ENCODE data around the gene ZNF343. TPM values are rescaled to one million over a fixed set of nuclear protein-coding genes. Genes with fewer than 3 reads are reported as not detected.

ZNF343 gene
- total and polyA plus RNA-seq, 10 of the 15 experiments (the other 5 are each of a cell fraction or from before 2014, with no cell fraction given), result 1.3 to 11.1 (median 9.0) TPM

DNA sequence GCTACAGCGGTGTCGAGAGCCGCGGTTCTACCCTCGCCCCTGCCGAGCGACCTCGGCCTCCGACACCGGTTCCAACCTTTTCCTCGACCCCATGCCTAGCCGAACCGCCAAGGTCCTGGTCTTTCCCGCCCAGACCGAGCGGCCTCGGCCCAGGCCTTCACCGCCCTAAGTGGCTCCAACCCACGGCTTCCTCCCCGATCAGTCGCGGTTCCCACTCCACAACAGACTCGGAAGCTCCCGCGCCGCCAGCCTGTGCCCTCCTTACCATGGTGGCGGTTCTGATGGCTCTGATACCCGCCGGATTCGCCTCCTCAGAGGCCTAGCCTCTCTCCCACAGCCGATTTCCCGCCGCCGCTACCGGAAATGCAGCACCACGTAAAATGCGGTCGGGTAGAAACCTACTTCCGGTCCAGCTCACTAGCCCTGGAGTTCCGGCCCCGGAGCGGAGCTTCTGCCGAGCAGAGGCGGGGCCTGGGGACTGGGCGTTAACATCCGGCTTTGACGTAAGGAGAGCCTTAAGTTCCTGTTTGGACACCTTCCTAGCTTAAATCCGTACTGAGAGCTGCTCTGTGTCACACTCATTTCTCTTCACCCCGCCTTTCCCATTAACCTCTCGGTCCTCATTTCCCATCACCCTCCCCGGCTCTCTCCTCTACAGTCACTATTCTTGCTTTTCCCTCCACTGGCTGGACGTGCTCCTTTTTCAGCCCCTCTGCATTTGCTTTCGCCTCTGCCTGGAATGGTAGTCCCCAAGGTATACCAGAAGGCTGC, 38.1 kb downstream of the ZNF343 start, which contains the start of gene SNRPB (continued):
- TF ChIP-seq, protein P1, sequence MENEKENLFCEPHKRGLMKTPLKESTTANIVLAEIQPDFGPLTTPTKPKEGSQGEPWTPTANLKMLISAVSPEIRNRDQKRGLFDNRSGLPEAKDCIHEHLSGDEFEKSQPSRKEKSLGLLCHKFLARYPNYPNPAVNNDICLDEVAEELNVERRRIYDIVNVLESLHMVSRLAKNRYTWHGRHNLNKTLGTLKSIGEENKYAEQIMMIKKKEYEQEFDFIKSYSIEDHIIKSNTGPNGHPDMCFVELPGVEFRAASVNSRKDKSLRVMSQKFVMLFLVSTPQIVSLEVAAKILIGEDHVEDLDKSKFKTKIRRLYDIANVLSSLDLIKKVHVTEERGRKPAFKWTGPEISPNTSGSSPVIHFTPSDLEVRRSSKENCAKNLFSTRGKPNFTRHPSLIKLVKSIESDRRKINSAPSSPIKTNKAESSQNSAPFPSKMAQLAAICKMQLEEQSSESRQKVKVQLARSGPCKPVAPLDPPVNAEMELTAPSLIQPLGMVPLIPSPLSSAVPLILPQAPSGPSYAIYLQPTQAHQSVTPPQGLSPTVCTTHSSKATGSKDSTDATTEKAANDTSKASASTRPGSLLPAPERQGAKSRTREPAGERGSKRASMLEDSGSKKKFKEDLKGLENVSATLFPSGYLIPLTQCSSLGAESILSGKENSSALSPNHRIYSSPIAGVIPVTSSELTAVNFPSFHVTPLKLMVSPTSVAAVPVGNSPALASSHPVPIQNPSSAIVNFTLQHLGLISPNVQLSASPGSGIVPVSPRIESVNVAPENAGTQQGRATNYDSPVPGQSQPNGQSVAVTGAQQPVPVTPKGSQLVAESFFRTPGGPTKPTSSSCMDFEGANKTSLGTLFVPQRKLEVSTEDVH (IDR thresholded peaks at IDR 0.05; ENCODE audit: low read depth, partially characterized antibody), result peak; percentile 100
- TF ChIP-seq MYB (IDR thresholded peaks at IDR 0.05; ENCODE audit: borderline replicate concordance, low read depth, low read length), result no peak
- peak; percentile 64 for TF ChIP-seq BCL3 (IDR thresholded peaks at IDR 0.05; ENCODE audit: borderline replicate concordance, insufficient read depth, low read depth, low read length, poor library complexity, severe bottlenecking)
- peak; percentile 55; the same call in 1 of the 2 replicates for TF ChIP-seq SREBF1 (IDR thresholded peaks at IDR 0.05; ENCODE audit: low read length)
- TF ChIP-seq CHD2 (IDR thresholded peaks at IDR 0.05; ENCODE audit: borderline replicate concordance, low read depth, low read length), result peak; percentile 33; the same call in 1 of the 2 replicates
- TF ChIP-seq CBFB (IDR thresholded peaks at IDR 0.05; ENCODE audit: low read depth), result peak; percentile 96
- no peak for TF ChIP-seq SKIL (IDR thresholded peaks at IDR 0.05; ENCODE audit: low read depth, poor library complexity, severe bottlenecking)
- TF ChIP-seq IRF4 (IDR thresholded peaks at IDR 0.05; ENCODE audit: low read depth, low read length), result no peak
- peak; percentile 94 for TF ChIP-seq ZSCAN29 (IDR thresholded peaks at IDR 0.05)
- peak; percentile 85 for TF ChIP-seq CREB1 (IDR thresholded peaks at IDR 0.05; ENCODE audit: low read depth)
- TF ChIP-seq WRNIP1 (IDR thresholded peaks at IDR 0.05; ENCODE audit: borderline replicate concordance, low read depth, low read length), result no peak; the same call in 1 of the 2 replicates
- TF ChIP-seq TAF1 (IDR thresholded peaks at IDR 0.05; ENCODE audit: borderline replicate concordance, low read depth, low read length), result peak; percentile 99
- peak; percentile 98 for TF ChIP-seq LARP7 (IDR thresholded peaks at IDR 0.05)
- peak; percentile 67; the same call in 1 of the 2 replicates for TF ChIP-seq MXI1 (IDR thresholded peaks at IDR 0.05; ENCODE audit: low read depth, low read length)
- TF ChIP-seq SREBF2 (IDR thresholded peaks at IDR 0.05; ENCODE audit: low read length), result peak; percentile 75
- TF ChIP-seq ESRRA (IDR thresholded peaks at IDR 0.05; ENCODE audit: low read length), result no peak
- no peak for TF ChIP-seq USF2 (IDR thresholded peaks at IDR 0.05; ENCODE audit: borderline replicate concordance, low read depth, low read length)
- TF ChIP-seq NFYB (IDR thresholded peaks at IDR 0.05; ENCODE audit: insufficient read depth, low read depth, low read length), result no peak
- peak; percentile 96 for TF ChIP-seq SMAD5 (IDR thresholded peaks at IDR 0.05; ENCODE audit: low read depth)
- TF ChIP-seq PAX8 (IDR thresholded peaks at IDR 0.05), result no peak
- peak; percentile 96 for TF ChIP-seq KAT2A (conservative IDR thresholded peaks at IDR 0.05; ENCODE audit: control insufficient read depth, low read depth, low read length)
- TF ChIP-seq RUNX3 (IDR thresholded peaks at IDR 0.05; ENCODE audit: low read length), result peak; percentile 94
- no peak for TF ChIP-seq NFYA (IDR thresholded peaks at IDR 0.05; ENCODE audit: borderline replicate concordance, low read depth, low read length)
